PC-9 (cell line): ENCODE data around the gene MRPS24. TPM values are rescaled to one million over a fixed set of nuclear protein-coding genes. Genes with fewer than 3 reads are reported as not detected.

Experiments used
- BruUV-seq: library from RNA; stranded (reverse); fragments of 400-500 nt; replicated peaks from 2 replicates; lab custom pipeline; 2021; lab: Mats Ljungman, UMichigan
- CTCF ChIA-PET: fragments of 300-600 bp; sonication (Branson Sonifier 250); formaldehyde crosslinking; loops from one replicate; lab custom pipeline; 2022; ENCODE audit warnings: antibody characterized with exemption; lab: Charles Lee
- POLR2A ChIA-PET: fragments of 300-600 bp; sonication (Branson Sonifier 250); formaldehyde crosslinking; loops from one replicate; lab custom pipeline; 2022; ENCODE audit warnings: antibody characterized with exemption; ENCODE audit not compliant: unreplicated experiment; lab: Charles Lee
- DNase-seq, 2 experiments: peaks; one replicate each; pipeline versions ENCODE4 v3.0.0 to v3.0.0-alpha.2; 2015 to 2022; ENCODE audit warnings: mixed read lengths in 1 of 2
- H2AFZ ChIP-seq: fragments of 200-600 bp; sonication (generic); 2 replicates; pipeline ENCODE4 v1.8.1; 2017; ENCODE audit warnings: antibody characterized with exemption
- H3F3A ChIP-seq: fragments of 200-600 bp; sonication (generic); 2 replicates; pipeline ENCODE4 v1.8.1; 2017; ENCODE audit warnings: antibody characterized with exemption, mild to moderate bottlenecking, low read depth; ENCODE audit not compliant: insufficient read depth
- H3K27ac ChIP-seq: fragments of 200-600 bp; sonication (generic); 2 replicates; pipeline ENCODE4 v1.6.1; 2016; ENCODE audit warnings: mixed run types
- H3K27me3 ChIP-seq: fragments of 200-600 bp; sonication (generic); 2 replicates; pipeline ENCODE4 v1.6.1; 2016; ENCODE audit warnings: low read depth, mixed run types; ENCODE audit not compliant: insufficient read depth
- H3K36me3 ChIP-seq: fragments of 200-600 bp; sonication (generic); 2 replicates; pipeline ENCODE4 v1.6.1; 2016; ENCODE audit warnings: low read depth, mixed run types
- H3K4me1 ChIP-seq: fragments of 200-600 bp; sonication (generic); replicated peaks from 2 replicates; pipeline ENCODE4 v1.6.1; 2016; ENCODE audit warnings: mixed run types; ENCODE audit not compliant: insufficient read depth
- H3K4me2 ChIP-seq: fragments of 200-600 bp; sonication (generic); 2 replicates; pipeline ENCODE4 v1.6.1; 2017; ENCODE audit warnings: mixed run types
- H3K4me3 ChIP-seq: fragments of 200-600 bp; sonication (generic); 2 replicates; pipeline ENCODE4 v1.6.1; 2016; ENCODE audit warnings: mixed run types
- H3K79me2 ChIP-seq: fragments of 200-600 bp; sonication (generic); 2 replicates; pipeline ENCODE4 v1.6.1; 2017; ENCODE audit warnings: low read depth, mixed run types
- H3K9me2 ChIP-seq: fragments of 200-600 bp; sonication (generic); 2 replicates; pipeline ENCODE4 v1.8.1; 2017; ENCODE audit warnings: mild to moderate bottlenecking; ENCODE audit not compliant: insufficient read depth
- H3K9me3 ChIP-seq: fragments of 200-600 bp; sonication (generic); 2 replicates; pipeline ENCODE4 v1.8.1; 2016; ENCODE audit warnings: low read depth; ENCODE audit not compliant: insufficient read depth
- H4K20me1 ChIP-seq: fragments of 200-600 bp; sonication (generic); 2 replicates; pipeline ENCODE4 v1.8.1; 2017; ENCODE audit not compliant: insufficient read depth
- CTCF ChIP-seq: fragments of 200-600 bp; sonication (generic); conservative IDR thresholded peaks from 2 replicates; pipeline ENCODE4 v1.6.1; 2017; ENCODE audit warnings: mixed run types, antibody characterized with exemption, mild to moderate bottlenecking, moderate library complexity
- EZH2 ChIP-seq: fragments of 200-600 bp; sonication (generic); IDR thresholded peaks from 2 replicates; pipeline ENCODE4 v1.8.0; 2017; ENCODE audit warnings: antibody characterized with exemption, low read depth
- intact Hi-C: fragments of 100-400 bp; cut with micrococcal nuclease; formaldehyde crosslinking; loops from one replicate; pipeline ENCODE4 v1.10.0; 2022; ENCODE audit not compliant: unreplicated experiment
- total RNA-seq: library from RNA; stranded (reverse); gene quantifications from 2 replicates; pipeline ENCODE4 v1.2.3, GENCODE V29; 2021

Gene MRPS24
- total RNA-seq, 1 experiment from 2014 or later, result 239 TPM

GRCh38 chr7:43850348-43851116 is 18.8 kb downstream of the MRPS24 start:
- no peak for TF ChIP-seq EZH2
- no peak for TF ChIP-seq CTCF
- Histone ChIP-seq H3K4me1 (no peaks in the 10 kb centered on the region), H3K9me3 (no peaks in the 10 kb centered on the region), H3K27me3 (no peaks in the 10 kb centered on the region), H3K9me2 (no peaks in the 10 kb centered on the region), H3K4me3 (no peak overlapping the region), H3K36me3 (no peaks in the 10 kb centered on the region), H4K20me1 (no peaks in the 10 kb centered on the region), H3K79me2 (no peaks in the 10 kb centered on the region), H2AFZ (no peak overlapping the region), H3F3A (no peaks in the 10 kb centered on the region), H3K4me2 (no peak overlapping the region), H3K27ac (no peak overlapping the region)
- POLR2A ChIA-PET, result no interaction called here
- CTCF ChIA-PET, result no interaction called here
- no TSS peak for BruUV-seq
- DNase-seq, result no peak
- intact Hi-C loops, result no loop called here

- ChIA-PET CTCF (no interaction called here), POLR2A (no interaction called here)
- H4K20me1 ChIP-seq, result no peaks in the 10 kb centered on the region
- H3K9me3 ChIP-seq, result no peaks in the 10 kb centered on the region
- H3F3A ChIP-seq, result no peaks in the 10 kb centered on the region
- H3K4me2 ChIP-seq, result no peak overlapping the region
- H3K27me3 ChIP-seq, result no peaks in the 10 kb centered on the region
- intact Hi-C loops, result loop anchor here (2.0 kb wide), 1 partner anchor 20 kb away; the partner anchor contains the start of gene MRPS24
- no peak overlapping the region for H3K27ac ChIP-seq
- H3K4me1 ChIP-seq, result no peaks in the 10 kb centered on the region
- no TSS peak for BruUV-seq
- H3K36me3 ChIP-seq, result no peaks in the 10 kb centered on the region
- no peak for TF ChIP-seq CTCF
- no peak for TF ChIP-seq EZH2
- no peak overlapping the region for H2AFZ ChIP-seq
- H3K9me2 ChIP-seq, result no peaks in the 10 kb centered on the region
- no peak for DNase-seq
- H3K79me2 ChIP-seq, result no peaks in the 10 kb centered on the region
- no peak overlapping the region for H3K4me3 ChIP-seq
Measured at GRCh38 chr7:43849047-43849446, 20.3 kb downstream of the MRPS24 start.

- H3K9me2 ChIP-seq, result no peaks in the 10 kb centered on the region
- ChIA-PET POLR2A (no interaction called here), CTCF (no interaction called here)
- H3K4me1 ChIP-seq, result no peaks in the 10 kb centered on the region
- no peak overlapping the region for H3K4me3 ChIP-seq
- H3K27ac ChIP-seq, result no peak overlapping the region
- DNase-seq, result no peak
- intact Hi-C loops, result no loop called here
- H3K79me2 ChIP-seq, result no peaks in the 10 kb centered on the region
- H3K4me2 ChIP-seq, result no peak overlapping the region
- no peaks in the 10 kb centered on the region for H3K9me3 ChIP-seq
- no peaks in the 10 kb centered on the region for H3K36me3 ChIP-seq
- no TSS peak for BruUV-seq
- no peak overlapping the region for H2AFZ ChIP-seq
- H3F3A ChIP-seq, result no peaks in the 10 kb centered on the region
- TF ChIP-seq EZH2, result no peak
- TF ChIP-seq CTCF, result no peak
- H4K20me1 ChIP-seq, result no peaks in the 10 kb centered on the region
- no peaks in the 10 kb centered on the region for H3K27me3 ChIP-seq
Measured at GRCh38 chr7:43847496-43847895, 21.8 kb downstream of the MRPS24 start.
